Fibroblast of gingiva (primary cell): ENCODE measurements around the gene MYCT1.

Experiments used
- DNase-seq: peaks from one replicate; pipeline ENCODE4 v3.0.0-alpha.2; 2011; ENCODE audit warnings: low read depth

MYCT1 gene

GRCh38 chr6:152721956-152722355, 24.3 kb downstream of the MYCT1 start:
- DNase-seq, result no peak

DNA sequence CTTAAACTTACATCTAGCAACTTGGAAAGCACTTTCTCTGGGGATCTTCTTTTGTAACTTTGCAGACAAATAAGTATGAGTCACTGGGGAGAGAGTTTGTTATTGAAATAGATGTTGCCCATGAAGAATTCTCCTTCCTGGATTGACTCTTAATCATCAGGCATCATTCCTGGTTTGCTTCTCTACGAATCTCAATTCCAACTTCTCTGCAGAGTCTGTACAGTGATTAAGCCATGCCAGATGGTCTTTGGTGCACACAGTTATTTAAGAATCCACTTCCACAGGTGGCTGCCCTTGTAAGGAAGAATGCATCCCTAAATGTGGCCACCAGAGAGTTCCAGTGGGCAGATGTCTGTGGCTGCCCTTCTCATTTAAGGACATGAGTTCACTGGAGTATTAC, 25.7 kb downstream of the MYCT1 start:
- peak; percentile 3 for DNase-seq

DNA sequence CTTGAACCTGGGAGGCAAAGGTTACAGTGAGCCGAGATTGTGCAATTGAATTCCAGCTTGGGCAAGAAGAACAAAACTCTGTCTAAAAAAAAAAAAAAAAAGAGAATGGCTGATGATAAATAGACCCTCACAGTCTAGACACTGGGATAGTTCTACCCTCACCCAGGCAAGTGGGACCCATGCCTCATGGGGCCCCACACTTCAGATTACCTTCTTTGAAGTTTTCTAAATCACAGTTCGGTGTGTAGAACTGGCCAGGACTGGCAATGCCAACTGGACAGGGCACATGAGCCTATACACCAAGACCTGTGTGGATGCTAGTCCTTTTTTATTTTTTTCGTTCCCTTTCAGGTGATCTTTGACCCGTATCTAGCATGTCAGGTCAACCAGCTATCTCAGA, 28.6 kb downstream of the MYCT1 start:
- DNase-seq, result no peak

GRCh38 chr6:152727507-152727906, 29.8 kb downstream of the MYCT1 start:
- no peak for DNase-seq

GRCh38 chr6:152734630-152735029, 36.9 kb downstream of the MYCT1 start:
- no peak for DNase-seq

GRCh38 chr6:152736687-152737273, 39.1 kb downstream of the MYCT1 start:
- DNase-seq, result no peak

- no peak for DNase-seq
Measured at GRCh38 chr6:152745509-152746171, 47.9 kb downstream of the MYCT1 start.

- no peak for DNase-seq
Measured at GRCh38 chr6:152746172-152746553, 48.5 kb downstream of the MYCT1 start.

- no peak for DNase-seq
Measured at GRCh38 chr6:152748843-152749242, 51.1 kb downstream of the MYCT1 start.

- no peak for DNase-seq
Measured at GRCh38 chr6:152749336-152749735, 51.6 kb downstream of the MYCT1 start.

- no peak for DNase-seq
Measured at GRCh38 chr6:152750694-152751093, 53.0 kb downstream of the MYCT1 start, which contains the start of gene VIP. Gene VIP (plus strand): TSS chr6:152750797. CDS start chr6:152752178, 1,381 bp downstream.

DNA sequence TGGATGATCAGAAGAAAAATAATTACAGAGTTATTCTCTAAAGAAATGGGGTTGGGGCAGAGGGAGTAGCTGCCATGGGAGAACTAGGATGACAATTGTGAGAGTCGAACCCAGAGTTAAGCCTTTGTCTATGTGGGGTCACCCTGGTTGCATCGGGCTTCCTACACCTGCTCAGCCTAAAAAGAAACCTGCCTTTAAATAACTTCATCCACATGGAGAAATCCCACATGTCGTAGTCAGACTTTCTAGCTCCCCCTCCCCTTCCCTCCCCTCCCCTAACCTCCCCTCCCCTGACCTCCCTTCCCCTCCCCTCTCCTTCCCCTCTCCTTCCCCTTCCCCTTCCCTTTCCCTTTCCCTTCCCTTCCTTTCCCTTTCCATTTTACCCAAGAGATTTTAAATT, 67.6 kb downstream of the MYCT1 start:
- no peak for DNase-seq

DNA sequence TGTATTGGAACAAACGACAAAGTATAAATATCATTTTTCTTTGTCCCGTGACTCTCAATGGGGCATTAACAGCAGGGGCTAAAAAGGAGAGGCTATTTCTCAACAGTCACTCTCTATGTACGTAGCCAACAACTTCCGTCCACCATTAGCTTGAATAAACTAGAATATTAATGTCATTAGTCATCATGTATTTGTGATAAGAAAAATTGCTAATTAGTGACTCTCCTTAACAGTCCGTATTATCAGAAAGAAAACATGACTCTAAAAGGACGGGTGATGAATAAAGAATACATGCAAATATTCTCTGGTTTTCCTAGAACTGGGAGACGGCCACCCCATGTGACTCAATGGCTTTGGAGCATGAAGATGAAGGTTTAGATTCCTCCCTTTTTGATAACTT, 71.5 kb downstream of the MYCT1 start:
- no peak for DNase-seq

DNA sequence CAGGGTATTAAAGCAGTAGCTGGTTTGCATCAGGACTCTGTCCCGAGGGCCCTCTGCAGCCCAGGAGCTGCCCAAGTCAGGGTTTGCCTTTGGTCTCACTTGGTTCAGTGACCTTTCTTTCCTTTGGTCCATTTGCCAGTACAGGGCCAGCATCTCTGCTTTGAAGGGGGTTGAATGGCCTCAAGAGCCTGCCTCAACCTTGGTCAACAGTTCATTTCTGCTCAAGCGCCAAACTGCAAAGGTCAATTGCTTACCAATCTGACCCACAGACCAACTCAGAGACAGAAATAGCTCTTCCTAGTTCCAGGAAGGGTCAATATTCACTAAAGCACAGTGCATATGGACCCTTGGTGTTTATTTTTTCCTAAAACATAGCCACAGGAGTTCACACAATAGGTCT, 72.3 kb downstream of the MYCT1 start:
- DNase-seq, result no peak

GRCh38 chr6:152771061-152771687, 73.5 kb downstream of the MYCT1 start:
- DNase-seq, result no peak
